ENCODE measurements around the gene ARVCF.

GRCh38 chr22:20036535-20037392, 20.1 kb upstream of the ARVCF start:
- TF ChIP-seq CTCF (IDR thresholded peaks at IDR 0.05), result no peak
- TF ChIP-seq POLR2A (IDR thresholded peaks at IDR 0.05), result no peak
